Measurements from ENCODE around the gene EPGN. TPM values are rescaled to one million over a fixed set of nuclear protein-coding genes. Genes with fewer than 3 reads are reported as not detected.
A peak's percentile ranks its signal among the peaks of the same experiment; 100 is the strongest.

The EPGN gene
- polyA plus RNA-seq, 1 donor from 2014 or later: not detected

- TF ChIP-seq REST (IDR thresholded peaks at IDR 0.05; ENCODE audit: borderline replicate concordance) (no peak), TAF1 (IDR thresholded peaks at IDR 0.05; ENCODE audit: low read depth) (no peak), POLR2AphosphoS5 (IDR thresholded peaks at IDR 0.05) (no peak), RAD21 (conservative IDR thresholded peaks at IDR 0.05) (no peak), EZH2 (IDR thresholded peaks at IDR 0.05; ENCODE audit: borderline replicate concordance, insufficient read depth, low read length, poor library complexity, severe bottlenecking) (no peak), MXI1 (conservative IDR thresholded peaks at IDR 0.05; ENCODE audit: poor library complexity, severe bottlenecking) (no peak), SMC3 (conservative IDR thresholded peaks at IDR 0.05; ENCODE audit: poor library complexity) (no peak), CTCF (IDR thresholded peaks at IDR 0.05; ENCODE audit: poor library complexity, severe bottlenecking) (no peak), EP300 (conservative IDR thresholded peaks at IDR 0.05; ENCODE audit: poor library complexity, severe bottlenecking) (no peak)
- Histone ChIP-seq H4K20me1 (ENCODE audit: insufficient read depth) (no peaks in the 10 kb centered on the region), H3K79me2 (replicated peaks; ENCODE audit: insufficient read depth, low read length) (no peaks in the 10 kb centered on the region), H3K9ac (ENCODE audit: low read length) (no peak overlapping the region), H2AFZ (ENCODE audit: low read depth, low read length) (no peak overlapping the region), H3K27me3 (ENCODE audit: insufficient read depth, low read depth, low read length) (peaks cover 30% of the 10 kb centered on the region), H3K36me3 (ENCODE audit: insufficient read depth, low read length) (no peaks in the 10 kb centered on the region), H3K27ac (ENCODE audit: low read length) (no peak overlapping the region), H3K9me3 (ENCODE audit: low read length) (no peaks in the 10 kb centered on the region), H3K4me2 (ENCODE audit: low read length) (no peak overlapping the region), H3K4me3 (ENCODE audit: low read length) (peak overlapping the region; percentile 61), H3F3A (ENCODE audit: insufficient read depth, low read length, poor library complexity, severe bottlenecking) (no peaks in the 10 kb centered on the region), H3K9me2 (ENCODE audit: insufficient read depth, low read length) (no peaks in the 10 kb centered on the region)
These were observed 57.5 kb downstream of the EPGN start for GRCh38 chr4:74365761-74366160.

Other genes starting within 250 kb of the EPGN start
- gene CXCL2, start 209.3 kb upstream of the EPGN start, polyA plus RNA-seq: not detected in 2 replicates
- 33.5 and 43.5 TPM in 2 replicates for gene MTHFD2L, start 150.4 kb upstream of the EPGN start, polyA plus RNA-seq
- not detected in 2 replicates for gene EREG, start 56.7 kb downstream of the EPGN start, polyA plus RNA-seq
- not detected in 2 replicates for gene AREG, start 136.7 kb downstream of the EPGN start, polyA plus RNA-seq

All from neural cell (in vitro differentiated cells).